Ovary (tissue), 9 donors: Measurements from ENCODE around the gene GNAS-AS1. TPM values are rescaled to one million over a fixed set of nuclear protein-coding genes. Genes with fewer than 3 reads are reported as not detected.

Experiments
- DNase-seq, 5 donors: peaks; one replicate each; pipeline ENCODE4 v3.0.0-alpha.2; 2019 to 2020
- H3K27ac ChIP-seq, 2 donors: fragments of 200-600 bp; one replicate each; pipeline versions ENCODE4 v1.5.1 to v1.8.0; 2019 to 2022
- H3K27me3 ChIP-seq: fragments of 200-600 bp; one replicate; pipeline ENCODE4 v1.8.0; 2022
- H3K36me3 ChIP-seq: fragments of 200-600 bp; sonication (generic); one replicate; pipeline ENCODE4 v1.5.1; 2019
- H3K4me1 ChIP-seq: one replicate; pipeline ENCODE4 v1.8.1; 2013; ENCODE audit warnings: mild to moderate bottlenecking, moderate library complexity; ENCODE audit not compliant: insufficient read depth
- H3K4me3 ChIP-seq: fragments of 200-600 bp; sonication (generic); one replicate; pipeline ENCODE4 v1.5.1; 2017
- H3K9me3 ChIP-seq, 2 donors: fragments of 200-600 bp in 1 of 2; sonication (generic) in 1 of 2; one replicate each; pipeline versions ENCODE4 v1.5.1 to v1.8.1; 2013 to 2019; ENCODE audit warnings: mild to moderate bottlenecking in 1 of 2, moderate library complexity in 1 of 2
- CTCF ChIP-seq, 3 donors: fragments of 450-650 bp in 2 of 3; fragments of 200-600 bp in 1 of 3; IDR thresholded peaks; one replicate each; pipeline versions ENCODE4 v1.5.1 to v1.8.0; 2016 to 2022; ENCODE audit warnings: antibody characterized with exemption in 3 of 3, mild to moderate bottlenecking in 1 of 3
- EP300 ChIP-seq: sonication (generic); formaldehyde crosslinking; IDR thresholded peaks from one replicate; pipeline ENCODE4 v1.6.1; 2017; ENCODE audit warnings: antibody characterized with exemption
- POLR2A ChIP-seq: fragments of 450-650 bp; IDR thresholded peaks from one replicate; pipeline ENCODE4 v1.6.1; 2017; ENCODE audit warnings: antibody characterized with exemption, mild to moderate bottlenecking, moderate library complexity
- WGBS, 3 donors: extraction: QIAGEN DNeasy Blood & Tissue Kit in 1 of 3; methylation state at CpG; one replicate each; pipeline versions ENCODE4 v1.1.5 to v1.1.7; 2013 to 2017; 5-methylcytosine and 5-hydroxymethylcytosine counted together
- intact Hi-C, 4 donors: fragments of 100-400 bp; cut with DNase I; formaldehyde crosslinking; loops; one replicate each; pipeline versions ENCODE4 v1.11.0 to v1.15.1; 2022 to 2023
- polyA plus RNA-seq, 2 donors: library from polyadenylated mRNA; stranded (reverse); fragments of 200-250 nt in 1 of 2; fragments of 350-450 nt in 1 of 2; fragmentation: Illumina TruSeq in 1 of 2; extraction: RNeasy Lipid Tissue Mini Kit (QIAGEN cat#74804) in 1 of 2; gene quantifications; one replicate each; pipeline ENCODE4 v1.2.3, GENCODE V29; 2013 to 2014
- total RNA-seq, 7 donors: library from RNA; depleted of rRNA in 2 of 7; stranded (reverse); fragments of >200 nt in 2 of 7; fragmentation: NEBNext Ultra II Directional in 3 of 7; extraction: Animal tissue kit (Norgen Biotek cat#: 25700) in 3 of 7; gene quantifications; one replicate each; pipeline versions ENCODE4 v1.1.0 to v1.2.4, GENCODE V29; 2016 to 2023
- donor health status: DM: no; HTN: no; CAD: no; lungs with moderate emphysema.
- donor health status: DM: no; HTN: no; CAD: no.
- donor health status: Bipolar disorder and iron deficiency.
- donor health status: DM: yes; HTN: yes; CAD: no.
- donor health status: DM: no; HTN: no; CAD: no.
- donor health status: DM: yes; HTN: yes; CAD: no.

Gene GNAS-AS1
- total and polyA plus RNA-seq, 9 donors: 0.10 to 0.37 (median 0.18) TPM; not detected in 2

- no peak for DNase-seq
- no peak for TF ChIP-seq POLR2A
- no peak for TF ChIP-seq EP300
- TF ChIP-seq CTCF (IDR thresholded peaks at IDR 0.05): no peak
- no peaks in the 10 kb centered on the region for H3K9me3 ChIP-seq
- WGBS, 3 donors: 73 to 81% (median 80%) methylated on average over 7 of the region's 7 CpGs
- H3K27me3 ChIP-seq: no peaks in the 10 kb centered on the region
- no peaks in the 10 kb centered on the region for H3K36me3 ChIP-seq
- no peak overlapping the region for H3K27ac ChIP-seq
- H3K4me1 ChIP-seq: peaks cover 3% of the 10 kb centered on the region
- no peak overlapping the region for H3K4me3 ChIP-seq
- intact Hi-C loops: loop anchor here (1.0 to 10.0 kb wide), 6 partner anchors 175 to 533 kb away; partner anchors contain the start of gene PRELID3B (in 1 of the 4)
Measured at GRCh38 chr20:58869662-58870227, 19.0 kb upstream of the GNAS-AS1 start.

GRCh38 chr20:58868795-58869194 is 18.1 kb upstream of the GNAS-AS1 start:
- Histone ChIP-seq H3K4me3 (no peak overlapping the region), H3K36me3 (no peaks in the 10 kb centered on the region), H3K4me1 (peaks cover 3% of the 10 kb centered on the region), H3K27me3 (no peaks in the 10 kb centered on the region), H3K9me3 (no peaks in the 10 kb centered on the region), H3K27ac (no peak overlapping the region)
- intact Hi-C loops: loop anchor here in 1 of 4 donors (5.0 kb wide), 1 partner anchor 534 kb away; no protein-coding TSS in a partner anchor
- TF ChIP-seq POLR2A: no peak
- no peak for TF ChIP-seq EP300
- no peak for TF ChIP-seq CTCF (IDR thresholded peaks at IDR 0.05)
- 27 to 47% (median 32%) methylated on average over 14 of the region's 14 CpGs for WGBS, 3 donors
- peak; percentile 14 to 47 (median 39) for DNase-seq

- Histone ChIP-seq H3K9me3 (no peaks in the 10 kb centered on the region), H3K36me3 (no peaks in the 10 kb centered on the region), H3K27me3 (no peaks in the 10 kb centered on the region), H3K4me1 (peaks cover 3% of the 10 kb centered on the region), H3K27ac (no peak overlapping the region), H3K4me3 (no peak overlapping the region)
- TF ChIP-seq EP300 (no peak), CTCF (IDR thresholded peaks at IDR 0.05) (no peak), POLR2A (no peak)
- 6 to 11% (median 10%) methylated on average over 5 of the region's 5 CpGs for WGBS, 3 donors
- intact Hi-C loops: loop anchor here in 1 of 4 donors (5.0 kb wide), 1 partner anchor 535 kb away; no protein-coding TSS in a partner anchor
- peak in 4 of 5 donors; percentile 30 to 63 (median 38) for DNase-seq
Measured at GRCh38 chr20:58867211-58867610, 16.5 kb upstream of the GNAS-AS1 start.

GRCh38 chr20:58865843-58866242 is 15.1 kb upstream of the GNAS-AS1 start:
- no peak for TF ChIP-seq POLR2A
- no peak for TF ChIP-seq EP300
- TF ChIP-seq CTCF (IDR thresholded peaks at IDR 0.05): no peak
- no peak for DNase-seq
- no peaks in the 10 kb centered on the region for H3K36me3 ChIP-seq
- H3K27me3 ChIP-seq: no peaks in the 10 kb centered on the region
- WGBS, 3 donors: 64 to 86% (median 79%) methylated on average over 2 of the region's 2 CpGs
- no peak overlapping the region for H3K4me3 ChIP-seq
- intact Hi-C loops: loop anchor here in 1 of 4 donors (5.0 kb wide), 1 partner anchor 536 kb away; no protein-coding TSS in a partner anchor
- H3K4me1 ChIP-seq: peaks cover 3% of the 10 kb centered on the region
- H3K9me3 ChIP-seq: no peaks in the 10 kb centered on the region
- no peak overlapping the region for H3K27ac ChIP-seq
